ENCODE data around the gene F11. TPM values are rescaled to one million over a fixed set of nuclear protein-coding genes. Genes with fewer than 3 reads are reported as not detected.
"Not testable (repeated sequence)": the region's sequence is repeated elsewhere in the genome, so short reads cannot be mapped to it uniquely, and the experiment has no call there.

The F11 gene
- total RNA-seq, 1 experiment from 2014 or later = not detected

DNA sequence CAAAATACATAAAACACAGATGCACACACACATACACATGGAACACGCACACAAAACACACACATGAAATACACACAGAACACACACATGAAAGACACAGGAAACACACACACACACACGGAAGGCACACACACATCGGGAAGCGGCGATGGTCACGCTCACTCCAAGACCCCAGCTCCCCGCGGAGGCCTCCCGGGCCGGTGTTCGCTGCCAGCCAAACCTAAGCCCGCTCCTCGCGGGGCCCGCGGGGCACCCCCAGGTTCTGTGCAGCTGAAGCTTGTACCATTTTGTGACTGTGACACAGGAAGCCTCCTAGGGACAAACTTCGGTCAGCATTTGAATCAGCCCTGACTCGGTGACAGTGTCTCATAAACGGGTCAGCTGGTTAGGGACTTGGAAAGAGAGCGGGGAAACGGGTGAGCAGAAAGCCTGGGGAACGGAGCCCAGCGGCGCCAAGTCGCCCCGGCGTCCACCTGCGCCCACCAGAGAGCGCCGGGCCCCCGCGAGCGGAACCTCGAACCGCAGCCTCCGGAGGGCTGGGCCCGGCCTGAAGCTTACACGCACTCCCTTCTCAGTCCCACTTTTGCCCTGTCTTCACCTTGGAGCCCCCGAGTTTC, 32.1 kb downstream of the F11 start:
- DNase-seq (ENCODE audit: low read depth) = no peak

- no peak for DNase-seq (ENCODE audit: low read depth)
Observed at GRCh38 chr4:186299291-186299690, 33.3 kb downstream of the F11 start.

DNA sequence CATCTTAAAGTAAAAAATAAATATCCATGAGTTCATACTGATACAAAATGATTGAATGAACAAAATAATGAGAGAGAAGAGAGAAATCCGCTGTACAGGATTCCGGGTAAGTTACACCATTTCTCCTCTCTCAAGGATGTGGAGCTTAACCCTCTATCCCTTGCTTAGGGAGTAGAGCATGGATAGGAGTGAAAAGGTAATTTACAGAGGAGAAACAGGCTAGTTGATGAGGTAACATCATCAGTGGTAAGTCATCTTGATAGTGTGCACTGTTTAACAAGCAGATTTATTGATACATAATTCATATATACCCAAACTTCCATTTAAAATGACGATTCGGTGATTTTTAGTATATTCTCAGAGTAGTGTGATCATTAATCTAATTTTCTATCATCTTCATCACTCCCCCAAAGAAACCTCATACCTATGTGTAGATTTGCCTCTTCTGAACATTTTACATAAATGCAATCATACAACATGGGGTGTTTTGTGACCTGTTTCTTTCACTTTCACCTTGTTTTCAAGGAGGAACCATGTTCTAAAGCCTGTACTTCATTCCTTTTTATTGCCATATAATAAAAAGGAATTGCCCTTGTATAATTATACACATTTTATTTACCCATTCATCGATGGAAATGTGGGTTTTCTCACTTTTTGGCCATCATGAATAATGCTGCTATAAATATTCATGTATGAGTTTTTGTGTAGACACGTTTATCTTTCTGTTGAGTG, 34.8 kb downstream of the F11 start:
- no peak for DNase-seq (ENCODE audit: low read depth)

GRCh38 chr4:186304216-186304615, 38.2 kb downstream of the F11 start:
- no peak for DNase-seq (ENCODE audit: low read depth)

DNA sequence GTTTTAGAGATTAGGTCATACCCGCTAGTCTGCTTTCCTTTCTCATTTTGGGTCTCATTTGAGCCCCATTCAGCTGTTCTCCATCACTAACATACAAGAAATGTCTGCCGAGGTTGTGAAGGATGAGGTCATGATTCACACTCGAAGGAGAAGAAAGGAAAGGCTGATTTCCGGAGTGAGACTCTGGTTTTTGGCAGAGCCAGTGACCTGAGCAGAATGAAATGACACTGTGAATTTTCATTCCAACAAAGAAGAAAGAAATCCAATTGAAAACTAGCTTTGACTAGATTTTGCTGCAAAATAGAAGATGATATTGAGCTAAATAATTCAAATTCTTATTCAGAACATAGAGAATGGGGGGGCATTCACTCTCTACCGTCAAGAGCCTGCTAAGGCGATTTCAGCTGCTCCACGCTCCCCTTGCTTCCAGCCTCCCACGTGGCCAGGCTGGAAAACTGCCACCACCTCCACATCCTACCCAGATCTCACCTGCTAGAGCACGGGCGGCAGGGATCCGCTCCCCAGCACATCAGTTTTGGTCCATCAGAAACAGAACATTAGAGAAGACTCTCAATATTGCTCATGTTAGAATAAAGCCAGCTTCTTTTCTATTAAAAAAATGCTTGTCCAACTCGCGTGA, 39.0 kb downstream of the F11 start:
- peak; percentile 13 for DNase-seq (ENCODE audit: low read depth)

DNA sequence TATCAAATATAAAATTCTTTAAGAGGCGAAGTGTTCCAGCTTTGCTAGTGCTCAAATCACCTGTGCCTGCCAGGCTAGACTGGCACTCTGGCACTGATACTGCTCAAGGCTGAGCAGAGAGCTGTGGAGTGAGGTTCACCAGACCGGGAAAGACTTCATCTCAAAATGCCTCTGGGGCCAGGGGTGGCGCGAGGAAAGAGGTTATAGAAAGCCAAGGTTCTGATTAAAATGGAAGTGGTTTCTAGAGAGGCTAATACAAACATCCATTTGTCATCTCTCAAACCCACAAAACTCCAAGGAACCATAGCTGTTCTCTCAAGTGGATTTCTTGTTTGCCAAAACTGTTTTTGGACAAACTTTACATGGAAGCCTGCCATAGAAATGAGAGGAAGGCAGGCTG, 41.5 kb downstream of the F11 start:
- DNase-seq (ENCODE audit: low read depth) = no peak

- DNase-seq (ENCODE audit: low read depth) = no peak
Observed at GRCh38 chr4:186307916-186308315, 41.9 kb downstream of the F11 start.

DNA sequence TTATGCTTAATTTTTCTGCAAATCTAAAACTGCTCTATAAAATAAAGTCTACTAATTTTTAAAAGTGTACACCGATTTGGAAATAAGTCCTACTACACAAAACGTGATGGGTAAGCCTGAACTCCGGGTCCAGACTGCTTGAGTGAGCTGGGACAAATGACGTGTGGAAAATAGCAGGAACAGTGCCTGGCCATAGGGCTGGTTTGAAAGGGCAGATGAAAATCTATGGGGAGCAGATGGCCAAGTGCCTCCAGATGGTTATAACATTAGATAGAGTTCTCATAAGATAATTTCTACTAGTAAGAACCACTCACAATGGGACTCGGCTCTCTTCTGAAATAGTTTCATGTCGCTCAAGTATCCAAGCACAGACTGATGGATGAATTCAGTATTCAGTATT, 52.5 kb downstream of the F11 start:
- DNase-seq (ENCODE audit: low read depth) = no peak

- DNase-seq (ENCODE audit: low read depth) = not testable (repeated sequence)
Observed at GRCh38 chr4:186324660-186325059, 58.7 kb downstream of the F11 start.

GRCh38 chr4:186326391-186326790, 60.4 kb downstream of the F11 start:
- DNase-seq (ENCODE audit: low read depth) = no peak

DNA sequence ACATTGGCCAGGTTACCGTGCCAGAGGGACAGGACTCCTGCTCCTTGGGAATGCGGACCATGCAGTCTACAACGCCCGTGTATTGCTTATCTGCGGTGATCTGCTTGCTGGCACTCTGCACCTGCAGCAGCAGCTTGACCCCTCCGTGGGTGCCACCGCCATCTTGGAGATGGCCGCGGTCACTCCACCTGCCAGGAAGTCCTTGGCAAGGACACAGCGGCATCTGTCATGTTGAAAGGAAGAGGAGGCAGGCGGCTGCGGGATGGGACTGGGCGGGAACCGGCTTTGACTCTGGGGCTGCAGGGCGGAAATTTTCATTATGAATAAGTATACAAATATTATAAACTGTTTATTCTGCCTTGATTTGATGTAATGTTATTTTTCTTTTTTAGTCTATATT, 63.4 kb downstream of the F11 start:
- DNase-seq (ENCODE audit: low read depth) = no peak

- no peak for DNase-seq (ENCODE audit: low read depth)
Observed at GRCh38 chr4:186330368-186330767, 64.4 kb downstream of the F11 start.

- DNase-seq (ENCODE audit: low read depth) = no peak
Observed at GRCh38 chr4:186335793-186336192, 69.8 kb downstream of the F11 start.

Other genes starting within 250 kb of the F11 start
- 0.84 and 2.9 TPM in 2 replicates for gene TLR3, start 197.0 kb upstream of the F11 start, total RNA-seq (2014; rRNA removed; shearing (Covaris generic))
- 1.5 TPM in 2 replicates for gene FAM149A, start 161.5 kb upstream of the F11 start, total RNA-seq (2014; rRNA removed; shearing (Covaris generic))
- gene CYP4V2, start 74.6 kb upstream of the F11 start, total RNA-seq (2014; rRNA removed; shearing (Covaris generic)) = 3.1 and 5.2 TPM in 2 replicates
- not detected in 2 replicates for gene KLKB1, start 38.7 kb upstream of the F11 start, total RNA-seq (2014; rRNA removed; shearing (Covaris generic))